ENCODE measurements around the gene HCRTR1.

DNA sequence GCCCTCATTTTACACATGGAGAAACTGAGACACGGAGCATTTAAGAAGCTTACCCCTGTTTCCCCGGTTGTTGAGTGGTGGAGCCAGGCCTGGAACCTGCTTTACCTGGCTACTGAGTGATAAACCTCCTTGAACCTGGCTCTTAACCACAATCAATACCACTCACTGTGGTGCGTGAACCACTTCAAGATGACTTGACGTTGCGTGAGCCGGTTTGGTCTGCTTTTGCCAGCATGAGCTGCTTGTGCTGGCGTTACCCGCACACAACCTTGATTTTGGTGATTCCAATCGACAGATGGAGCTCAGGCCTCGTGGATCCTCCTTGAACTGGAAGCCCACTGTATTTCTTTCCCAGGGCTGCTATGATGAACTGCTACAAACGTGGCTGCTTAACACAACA, 47.3 kb upstream of the HCRTR1 start:
- TF ChIP-seq, protein P1, sequence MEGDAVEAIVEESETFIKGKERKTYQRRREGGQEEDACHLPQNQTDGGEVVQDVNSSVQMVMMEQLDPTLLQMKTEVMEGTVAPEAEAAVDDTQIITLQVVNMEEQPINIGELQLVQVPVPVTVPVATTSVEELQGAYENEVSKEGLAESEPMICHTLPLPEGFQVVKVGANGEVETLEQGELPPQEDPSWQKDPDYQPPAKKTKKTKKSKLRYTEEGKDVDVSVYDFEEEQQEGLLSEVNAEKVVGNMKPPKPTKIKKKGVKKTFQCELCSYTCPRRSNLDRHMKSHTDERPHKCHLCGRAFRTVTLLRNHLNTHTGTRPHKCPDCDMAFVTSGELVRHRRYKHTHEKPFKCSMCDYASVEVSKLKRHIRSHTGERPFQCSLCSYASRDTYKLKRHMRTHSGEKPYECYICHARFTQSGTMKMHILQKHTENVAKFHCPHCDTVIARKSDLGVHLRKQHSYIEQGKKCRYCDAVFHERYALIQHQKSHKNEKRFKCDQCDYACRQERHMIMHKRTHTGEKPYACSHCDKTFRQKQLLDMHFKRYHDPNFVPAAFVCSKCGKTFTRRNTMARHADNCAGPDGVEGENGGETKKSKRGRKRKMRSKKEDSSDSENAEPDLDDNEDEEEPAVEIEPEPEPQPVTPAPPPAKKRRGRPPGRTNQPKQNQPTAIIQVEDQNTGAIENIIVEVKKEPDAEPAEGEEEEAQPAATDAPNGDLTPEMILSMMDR (IDR thresholded peaks at IDR 0.05), result no peak
- TF ChIP-seq EP300 (IDR thresholded peaks at IDR 0.05) (no peak), POLR2AphosphoS5 (IDR thresholded peaks at IDR 0.05) (no peak), POLR2A (IDR thresholded peaks at IDR 0.05) (no peak)

All from upper lobe of left lung (tissue), 4 donors.